Measurements from ENCODE around the gene HIVEP2.
"Not testable (repeated sequence)": the region's sequence is repeated elsewhere in the genome, so short reads cannot be mapped to it uniquely, and the experiment has no call there.

The HIVEP2 gene

GRCh38 chr6:142945049-142945445 lies at the start of gene HIVEP2:
TSS of gene HIVEP2 (minus strand) at chr6:142945176. CDS start at chr6:142774738, 170,438 bp downstream.
- peak; percentile 89 for DNase-seq

- DNase-seq = no peak
Observed at GRCh38 chr6:142993977-142994376, 49.0 kb upstream of the HIVEP2 start.

GRCh38 chr6:142987490-142987889 lies 42.5 kb upstream of the HIVEP2 start:
- DNase-seq = no peak

GRCh38 chr6:142985281-142985680 lies 40.3 kb upstream of the HIVEP2 start:
- no peak for DNase-seq

- no peak for DNase-seq
Observed at GRCh38 chr6:142984386-142984785, 39.4 kb upstream of the HIVEP2 start.

GRCh38 chr6:142975365-142975764 lies 30.4 kb upstream of the HIVEP2 start:
- DNase-seq = no peak

- not testable (repeated sequence) for DNase-seq
Observed at GRCh38 chr6:142970941-142971340, 26.0 kb upstream of the HIVEP2 start.

- no peak for DNase-seq
Observed at GRCh38 chr6:142968601-142969000, 23.6 kb upstream of the HIVEP2 start.

GRCh38 chr6:142966294-142966693 lies 21.3 kb upstream of the HIVEP2 start:
- no peak for DNase-seq

- no peak for DNase-seq
Observed at GRCh38 chr6:142965164-142965563, 20.2 kb upstream of the HIVEP2 start.

- DNase-seq = no peak
Observed at GRCh38 chr6:142960098-142960497, 15.1 kb upstream of the HIVEP2 start.

GRCh38 chr6:142958343-142958742 lies 13.4 kb upstream of the HIVEP2 start:
- DNase-seq = no peak

GRCh38 chr6:142956726-142957125 lies 11.8 kb upstream of the HIVEP2 start:
- DNase-seq = no peak

GRCh38 chr6:142954844-142955243 lies 9.9 kb upstream of the HIVEP2 start:
- DNase-seq = no peak

GRCh38 chr6:142953373-142954273 lies 8.6 kb upstream of the HIVEP2 start:
- DNase-seq = no peak

GRCh38 chr6:142952614-142953013 lies 7.6 kb upstream of the HIVEP2 start:
- no peak for DNase-seq

GRCh38 chr6:142950291-142950690 lies 5.3 kb upstream of the HIVEP2 start:
- no peak for DNase-seq

GRCh38 chr6:142947714-142948480 lies 2.9 kb upstream of the HIVEP2 start:
- DNase-seq = no peak

GRCh38 chr6:142946924-142947713 lies 2.1 kb upstream of the HIVEP2 start:
- peak; percentile 77 for DNase-seq

- peak; percentile 98 for DNase-seq
Observed at GRCh38 chr6:142946181-142946923, 1.4 kb upstream of the HIVEP2 start.

GRCh38 chr6:142945446-142946180 lies 637 bp upstream of the HIVEP2 start:
- DNase-seq = peak; percentile 64
